GM12875 (cell line): ENCODE results near the gene LCN10.
"Not testable (repeated sequence)": the region's sequence is repeated elsewhere in the genome, so short reads cannot be mapped to it uniquely, and the experiment has no call there.

Source experiments
- H3K4me3 ChIP-seq: one replicate; pipeline ENCODE4 v1.5.1; 2011; ENCODE audit warnings: low read depth, low read length, control low read depth
- CTCF ChIP-seq: IDR thresholded peaks from 2 replicates; pipeline ENCODE4 v1.5.1; 2011; ENCODE audit warnings: low read depth, mild to moderate bottlenecking, control low read depth, inconsistent platforms, low read length, moderate library complexity, borderline replicate concordance; ENCODE audit not compliant: insufficient read depth

LCN10 gene

DNA sequence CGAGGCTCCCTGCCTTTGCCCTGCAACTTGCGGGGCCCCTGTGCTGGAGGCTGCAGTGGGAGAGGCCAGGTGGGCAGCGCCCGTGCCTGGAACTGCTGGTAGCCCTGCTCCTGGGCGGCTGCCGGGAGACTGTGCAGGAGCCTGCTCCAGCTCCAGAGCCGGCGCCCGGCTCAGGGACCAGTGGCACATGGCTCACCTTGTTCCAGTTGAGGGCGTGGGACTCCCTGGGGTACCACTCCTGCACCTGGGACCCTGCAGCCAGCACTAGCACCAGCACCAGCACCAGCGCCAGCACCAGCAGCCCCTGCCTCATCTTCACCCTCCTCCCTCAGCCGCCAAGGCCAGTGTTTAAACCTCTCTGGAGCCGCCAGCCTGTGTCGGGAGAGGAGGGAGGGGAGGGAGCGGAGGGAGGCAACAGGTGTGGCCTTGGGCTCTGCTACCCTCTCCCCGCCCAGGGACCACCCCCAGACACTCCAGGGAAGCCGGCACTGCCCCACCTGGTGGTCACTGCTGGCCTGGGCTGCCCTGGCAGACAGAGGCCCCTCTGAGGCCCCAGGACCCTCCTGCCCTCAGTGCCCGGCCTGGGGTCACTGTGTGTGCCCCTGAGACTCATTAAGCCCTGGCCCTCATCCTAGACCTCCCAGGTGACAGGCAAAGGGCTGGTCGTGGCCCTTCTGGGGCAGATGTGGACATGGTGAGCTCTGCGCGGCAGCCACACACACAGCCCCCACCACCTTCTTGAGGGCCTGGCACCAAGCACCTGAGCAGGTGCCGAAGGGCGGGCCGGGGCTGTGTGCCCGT is at the start of gene LCN10:
Gene LCN10 (minus strand): TSS at position 350 of the 801 bp plus-strand sequence. CDS start 37 bp downstream, at position 313.
- no peak within 1 kb of the TSS for H3K4me3 ChIP-seq
- 0 out of 2 replicates have a peak, but pooled peaks have one; percentile 8 for TF ChIP-seq CTCF

DNA sequence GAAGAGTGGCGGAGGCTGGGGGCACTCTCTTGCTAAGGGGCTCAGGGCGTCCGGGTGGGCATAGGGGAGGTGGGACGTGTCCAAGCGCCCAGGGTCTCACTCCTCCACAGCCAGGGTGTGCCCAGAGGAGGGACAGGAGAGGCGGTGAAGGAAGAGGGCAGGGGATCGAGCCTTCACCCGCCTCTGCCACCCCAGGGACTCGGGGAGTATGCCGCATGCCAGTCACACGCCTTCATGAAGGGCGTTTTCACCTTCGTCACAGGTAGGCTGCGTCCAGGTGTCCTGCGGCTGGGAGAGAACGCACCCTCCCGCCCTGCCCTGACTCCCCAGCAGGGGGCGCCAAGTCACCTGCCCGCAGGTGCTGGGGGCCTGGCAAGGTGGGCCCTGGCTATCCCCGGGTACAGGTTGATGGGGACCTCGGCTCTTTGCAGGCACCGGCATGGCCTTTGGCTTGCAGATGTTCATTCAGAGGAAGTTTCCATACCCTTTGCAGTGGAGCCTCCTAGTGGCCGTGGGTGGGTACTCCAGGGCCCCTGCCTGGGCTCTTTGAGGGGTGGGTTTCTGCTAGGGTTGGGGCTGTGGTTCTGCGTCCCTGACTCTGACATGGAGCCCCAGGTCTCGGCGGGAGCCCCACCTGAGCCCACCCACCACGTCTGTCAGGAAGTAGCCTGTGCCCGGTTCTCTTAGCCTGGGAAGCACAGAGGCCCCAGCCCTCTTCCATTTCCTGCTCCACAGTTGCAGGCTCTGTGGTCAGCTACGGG is 49.0 kb upstream of the LCN10 start:
- peak overlapping the region; percentile 92 for H3K4me3 ChIP-seq
- peak; percentile 96 for TF ChIP-seq CTCF

GRCh38 chr9:136790640-136791515 is 48.1 kb upstream of the LCN10 start, which contains the start of gene TMEM141:
Gene TMEM141, plus strand, starts transcription at chr9:136791344. Its CDS starts 27 bp downstream, at chr9:136791371.
- no peak for TF ChIP-seq CTCF
- peak within 1 kb of the TSS; percentile 92 for H3K4me3 ChIP-seq

- no peak for TF ChIP-seq CTCF
- H3K4me3 ChIP-seq: no peak overlapping the region
Observed at GRCh38 chr9:136789523-136789937, 46.8 kb upstream of the LCN10 start.

DNA sequence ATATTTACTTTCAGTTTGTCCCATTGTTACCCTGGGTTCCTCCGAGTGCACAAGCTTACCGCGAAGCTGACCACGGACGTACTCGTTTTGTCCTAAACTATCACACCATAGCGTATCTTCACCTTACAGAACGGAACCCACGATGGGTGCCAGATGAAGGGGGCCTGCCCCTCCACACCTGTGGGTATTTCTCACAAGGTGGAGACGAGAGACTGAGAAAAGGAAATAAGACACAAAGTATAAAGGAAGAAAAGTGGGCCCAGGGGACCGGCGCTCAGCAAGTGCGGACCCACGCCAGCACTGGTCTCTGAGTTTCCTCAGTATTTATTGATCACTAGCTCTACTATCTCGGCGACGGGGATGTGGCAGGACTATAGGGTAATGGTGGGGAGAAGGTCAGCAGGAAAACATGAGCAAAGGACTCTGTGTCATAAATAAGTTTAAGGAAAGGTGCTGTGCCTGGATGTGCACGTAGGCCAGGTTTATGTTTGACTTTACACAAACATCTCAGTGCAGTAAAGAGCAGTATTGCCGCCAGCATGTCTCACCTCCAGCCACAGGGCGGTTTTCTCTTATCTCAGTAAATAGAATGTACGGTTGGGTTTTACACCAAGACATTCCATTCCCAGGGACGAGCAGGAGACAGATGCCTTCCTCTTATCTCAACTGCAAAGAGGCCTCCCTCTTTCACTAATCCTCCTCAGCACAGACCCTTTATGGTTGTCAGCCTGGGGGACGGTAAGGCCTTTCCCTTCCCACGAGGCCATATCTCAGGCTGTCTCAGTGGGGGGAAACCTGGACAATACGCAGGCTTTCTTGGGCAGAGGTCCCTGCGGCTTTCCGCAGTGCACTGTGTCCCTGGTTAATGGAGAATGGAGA is 46.1 kb upstream of the LCN10 start:
- H3K4me3 ChIP-seq: not testable (repeated sequence)

DNA sequence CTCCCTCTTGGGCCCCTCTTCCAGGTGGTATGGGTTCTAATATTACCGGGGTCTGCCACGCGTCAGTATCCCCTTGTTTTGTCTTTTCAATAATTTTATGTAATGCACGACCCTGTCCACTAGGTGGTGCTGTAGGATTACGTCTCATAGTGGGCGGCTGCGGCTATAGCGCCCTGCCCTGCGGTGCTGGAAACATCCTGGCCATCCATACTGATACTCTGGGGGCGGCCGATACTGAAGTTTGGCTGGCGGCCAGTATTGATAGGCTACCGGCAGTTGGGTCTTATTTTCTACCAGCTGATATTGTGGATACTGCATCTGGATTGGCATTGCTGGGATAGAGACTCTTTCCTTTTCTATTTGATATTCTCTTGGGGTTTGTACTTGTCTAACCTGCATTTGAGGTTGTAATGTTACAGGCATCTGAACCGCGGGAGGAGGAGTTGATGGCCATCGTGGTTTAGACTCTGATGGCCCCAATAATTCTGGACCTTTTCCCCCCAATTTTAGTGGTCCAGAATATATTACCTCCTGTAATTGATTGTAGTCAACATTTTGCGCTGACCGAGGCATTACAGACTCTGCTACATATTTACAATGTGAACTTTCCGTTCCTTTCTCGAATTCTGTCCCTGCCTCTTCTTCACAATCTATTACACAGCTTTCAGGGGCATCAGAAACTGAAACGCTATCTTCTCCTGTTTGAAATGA is 45.1 kb upstream of the LCN10 start:
- no peak overlapping the region for H3K4me3 ChIP-seq
- TF ChIP-seq CTCF: peak; percentile 67

- H3K4me3 ChIP-seq: not testable (repeated sequence)
Observed at GRCh38 chr9:136786983-136787382, 44.2 kb upstream of the LCN10 start.
